Activated CD8-positive, alpha-beta memory T cell treated with anti-CD3 and anti-CD28 coated beads for 36 hours (primary cell): ENCODE results near the gene ATP2B1. TPM values are rescaled to one million over a fixed set of nuclear protein-coding genes. Genes with fewer than 3 reads are reported as not detected.

Experiments
- CTCF ChIA-PET: fragments of 350-600 bp; sonication (Branson Sonifier 250); formaldehyde crosslinking; loops from one replicate; lab custom pipeline; 2021; ENCODE audit warnings: antibody characterized with exemption; lab: Charles Lee
- POLR2A ChIA-PET: fragments of 350-600 bp; sonication (Branson Sonifier 250); formaldehyde crosslinking; loops from one replicate; lab custom pipeline; 2021; ENCODE audit warnings: antibody characterized with exemption; lab: Charles Lee
- total RNA-seq, 2 experiments: library from RNA; stranded (reverse); gene quantifications; one replicate each; pipeline ENCODE4 v1.2.3, GENCODE V29; 2021

The ATP2B1 gene
- total RNA-seq, 2 experiments from 2014 or later: 30.6 to 32.2 TPM

GRCh38 chr12:89568484-89568883, 140.2 kb downstream of the ATP2B1 start:
- ChIA-PET CTCF (interaction anchor here (0.6 kb wide), 1 partner anchor 228 kb away, joined by 4 read pairs; no protein-coding TSS in a partner anchor), POLR2A (no interaction called here)

DNA sequence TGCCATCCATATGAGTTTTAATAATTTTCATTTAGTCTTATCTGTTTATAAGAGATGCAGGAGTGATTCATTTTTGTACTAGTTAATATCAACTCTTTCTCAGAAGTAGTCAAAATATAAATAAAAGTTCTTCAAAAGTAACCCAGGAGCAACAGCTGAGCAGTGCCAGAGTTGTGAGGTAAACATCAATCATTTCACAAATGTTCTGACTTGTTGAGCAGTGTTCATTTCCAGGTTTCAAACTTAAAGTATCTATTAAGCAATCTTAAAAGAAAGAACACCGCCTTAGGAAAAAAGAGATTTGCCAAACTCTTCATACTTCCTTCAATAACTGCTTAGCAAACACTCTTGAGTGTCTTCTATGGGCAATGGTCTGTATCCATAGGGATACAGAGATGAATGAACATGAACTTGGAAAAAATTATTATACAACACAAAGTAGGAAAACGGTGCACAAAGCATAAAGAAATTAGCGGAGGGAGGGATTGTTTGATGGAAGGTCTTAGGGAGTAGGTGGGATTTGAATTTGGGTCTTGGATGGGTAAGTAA, 140.9 kb downstream of the ATP2B1 start:
- ChIA-PET CTCF (interaction anchor here (0.6 kb wide), 1 partner anchor 229 kb away, joined by 4 read pairs; no protein-coding TSS in a partner anchor), POLR2A (no interaction called here)

- ChIA-PET POLR2A (no interaction called here), CTCF (no interaction called here)
Observed at GRCh38 chr12:89566615-89567014, 142.0 kb downstream of the ATP2B1 start.

- ChIA-PET POLR2A (no interaction called here), CTCF (no interaction called here)
Observed at GRCh38 chr12:89565002-89565401, 143.6 kb downstream of the ATP2B1 start.

- ChIA-PET POLR2A (no interaction called here), CTCF (interaction anchor here (1.4 kb wide), 1 partner anchor 17 kb away, joined by 4 read pairs; no protein-coding TSS in a partner anchor)
Observed at GRCh38 chr12:89559753-89560152, 148.9 kb downstream of the ATP2B1 start.

- POLR2A ChIA-PET: interaction anchor here (0.7 kb wide), 1 partner anchor 13 kb away, joined by 4 read pairs; no protein-coding TSS in a partner anchor
Observed at GRCh38 chr12:89556976-89557375, 151.7 kb downstream of the ATP2B1 start.

GRCh38 chr12:89552376-89552775, 156.3 kb downstream of the ATP2B1 start:
- POLR2A ChIA-PET: no interaction called here
- CTCF ChIA-PET: interaction anchor here (1.3 kb wide), 1 partner anchor 9 kb away, joined by 4 read pairs; no protein-coding TSS in a partner anchor

More at GRCh38 chr12:89556976-89557375, 151.7 kb downstream of the ATP2B1 start:
- CTCF ChIA-PET: no interaction called here

DNA sequence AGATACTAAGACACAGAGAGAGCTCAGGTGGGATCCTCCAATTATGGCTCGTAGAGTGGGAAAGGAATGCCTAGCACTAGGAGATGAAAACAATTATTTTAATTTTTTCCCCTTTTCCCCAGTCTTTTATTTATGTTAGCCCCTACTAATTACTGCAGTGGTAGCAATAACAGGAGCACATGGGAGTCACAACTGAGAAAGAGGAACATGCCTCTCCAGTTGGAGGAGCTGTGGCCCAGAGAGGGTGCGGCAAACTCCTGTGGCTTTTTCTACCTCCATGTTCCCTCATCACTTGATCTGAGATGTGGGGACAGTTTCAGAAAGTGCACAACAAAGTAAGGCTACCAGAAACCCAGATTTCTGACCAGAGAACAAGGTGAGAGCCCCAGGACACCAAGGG, 156.9 kb downstream of the ATP2B1 start:
- POLR2A ChIA-PET: no interaction called here
- CTCF ChIA-PET: no interaction called here

DNA sequence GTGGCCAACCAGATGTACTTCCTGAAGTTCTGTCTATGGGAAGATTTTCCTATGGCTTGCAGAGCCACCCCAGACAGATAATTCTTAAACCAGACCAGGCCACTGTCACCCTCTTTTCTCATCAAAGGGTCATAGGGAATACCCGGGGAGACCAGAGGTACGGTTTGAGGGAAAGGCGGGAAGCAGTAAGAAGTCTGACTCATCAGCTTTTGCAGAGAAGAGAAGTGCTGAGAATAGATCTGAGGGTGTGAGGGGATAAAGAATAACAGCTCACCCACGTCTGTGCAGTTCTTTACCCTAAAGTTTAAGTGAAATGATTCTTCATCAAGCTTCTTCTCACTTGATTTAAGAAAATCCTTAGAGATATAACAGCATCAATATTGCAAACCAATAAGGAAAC, 161.5 kb downstream of the ATP2B1 start:
- ChIA-PET POLR2A (no interaction called here), CTCF (no interaction called here)

DNA sequence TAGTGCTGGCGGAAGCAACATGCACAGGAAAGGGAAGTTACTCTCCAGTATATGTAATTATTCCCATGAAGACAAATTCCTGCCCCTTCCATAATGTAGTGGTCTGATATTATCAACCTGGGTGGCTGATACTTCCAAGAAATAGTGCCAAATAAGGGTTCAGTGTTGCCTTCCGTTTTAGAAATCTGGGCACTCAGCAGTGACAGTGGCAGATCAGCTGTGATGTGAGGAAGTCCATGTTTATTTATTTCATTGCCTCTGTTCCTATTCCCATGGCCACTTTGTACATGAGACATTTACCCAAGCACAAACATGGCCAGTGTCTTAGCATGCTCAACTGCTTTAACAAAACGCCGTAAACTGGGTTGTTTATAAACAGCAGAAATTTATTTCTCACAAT, 162.5 kb downstream of the ATP2B1 start:
- POLR2A ChIA-PET: no interaction called here
- CTCF ChIA-PET: interaction anchor here (0.5 kb wide), 1 partner anchor 242 kb away, joined by 3 read pairs; no protein-coding TSS in a partner anchor

DNA sequence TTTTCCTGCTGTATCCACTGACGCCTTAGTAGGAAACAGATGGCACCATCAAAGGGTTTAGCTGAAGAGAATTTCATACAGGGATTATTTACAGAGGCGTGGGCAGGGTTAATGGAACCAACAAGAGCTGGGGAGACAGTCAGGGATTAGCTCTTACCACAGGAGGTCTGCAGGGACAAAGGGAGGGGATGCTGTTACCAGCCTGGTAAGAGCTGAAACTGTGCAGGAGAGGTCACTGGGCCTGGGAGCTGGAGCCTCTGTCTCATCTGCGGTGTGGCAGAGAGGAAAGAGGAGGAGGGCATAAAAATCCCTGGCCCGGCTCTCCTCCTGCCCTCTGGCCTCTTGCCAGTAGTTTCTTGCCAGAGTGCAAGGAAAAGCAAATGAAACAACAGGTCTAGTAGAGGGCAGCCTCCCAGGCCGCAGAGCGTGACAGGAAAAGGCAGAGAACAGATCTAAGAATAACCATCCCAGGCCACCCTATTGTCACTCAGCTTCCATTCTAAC, 163.9 kb downstream of the ATP2B1 start:
- CTCF ChIA-PET: no interaction called here
- POLR2A ChIA-PET: interaction anchor here (1.0 kb wide), 1 partner anchor 162 kb away, joined by 3 read pairs; no protein-coding TSS in a partner anchor

- ChIA-PET CTCF (interaction anchor here (0.8 to 1.4 kb wide), 2 partner anchors 372 to 709 kb away, joined by 3 to 4 read pairs; no protein-coding TSS in a partner anchor), POLR2A (interaction anchor here (0.6 to 1.0 kb wide), 2 partner anchors 13 to 163 kb away, joined by 3 to 4 read pairs; no protein-coding TSS in a partner anchor)
Observed at GRCh38 chr12:89544022-89544421, 164.6 kb downstream of the ATP2B1 start.

DNA sequence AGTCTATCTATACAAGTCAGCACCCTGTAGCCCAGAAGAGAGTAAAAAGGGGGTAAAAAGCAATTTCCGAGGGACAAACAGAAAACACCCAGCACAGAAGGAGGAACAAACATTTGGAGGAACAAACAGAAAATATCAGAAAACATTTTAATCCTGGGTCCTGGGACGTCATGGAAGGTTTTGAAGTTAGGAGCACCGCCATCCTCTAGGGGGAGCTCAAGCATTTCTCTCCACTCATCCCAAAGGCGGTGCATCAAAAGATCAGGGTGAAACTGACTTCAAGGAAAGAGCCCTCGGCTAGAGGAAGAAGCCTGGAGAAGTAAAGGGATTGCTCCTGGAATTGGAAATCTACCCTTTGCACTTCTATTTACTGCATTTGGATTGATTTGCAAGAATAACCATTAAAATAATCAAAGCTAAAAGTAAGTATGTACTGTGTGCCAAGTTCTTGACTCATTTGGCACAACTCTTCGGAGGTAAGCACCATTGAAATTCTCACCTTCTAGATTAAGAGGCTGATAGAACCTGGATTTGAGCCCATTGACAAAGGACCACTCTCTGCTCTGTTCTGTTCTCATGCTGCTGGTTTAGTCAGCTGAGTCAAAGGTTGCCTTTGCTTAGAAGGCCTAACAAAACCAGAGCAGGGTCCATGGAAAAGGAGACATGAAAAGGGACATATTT, 165.6 kb downstream of the ATP2B1 start:
- CTCF ChIA-PET: interaction anchor here (0.8 to 1.5 kb wide), 6 partner anchors 10 to 710 kb away, joined by 3 to 4 read pairs (median 4); no protein-coding TSS in a partner anchor
- POLR2A ChIA-PET: no interaction called here

DNA sequence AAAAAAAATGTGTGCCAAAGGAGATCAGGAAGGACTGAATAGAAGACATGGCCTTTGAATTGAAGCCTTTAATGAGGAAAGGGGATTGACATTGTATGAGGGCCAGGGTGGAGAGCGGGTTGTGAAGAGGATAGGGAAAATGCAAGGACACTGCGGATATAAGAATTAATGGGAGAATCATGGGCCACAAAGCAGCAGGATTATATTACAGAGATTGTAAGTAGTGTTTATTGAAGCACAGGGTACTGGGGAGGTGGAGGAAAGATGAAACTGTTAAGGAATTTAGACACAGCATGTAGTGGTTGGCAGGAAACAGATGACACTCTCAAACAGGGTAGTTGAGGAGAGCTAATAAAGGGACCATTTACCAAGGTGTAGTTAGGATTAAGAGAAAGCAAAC, 166.4 kb downstream of the ATP2B1 start:
- POLR2A ChIA-PET: no interaction called here

DNA sequence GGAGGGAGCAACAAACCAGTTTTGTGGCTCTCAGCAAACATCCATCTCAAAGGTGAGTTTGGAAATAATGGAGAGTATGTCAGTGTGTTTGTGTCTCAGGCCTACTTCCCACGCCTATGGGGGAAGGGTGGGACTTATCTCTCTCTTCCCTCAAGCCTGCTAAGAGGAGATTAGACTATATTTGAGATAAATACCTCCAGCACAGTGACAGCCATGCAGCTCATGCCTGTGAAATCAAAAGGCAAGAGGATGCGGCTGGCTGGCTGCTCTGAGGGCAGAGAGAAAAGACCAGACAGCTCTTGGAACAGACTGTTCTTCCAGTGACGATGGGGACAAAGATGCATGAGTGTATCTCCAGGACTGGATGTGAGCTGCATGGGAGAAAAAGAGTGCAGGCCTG, 168.1 kb downstream of the ATP2B1 start:
- POLR2A ChIA-PET: no interaction called here
- CTCF ChIA-PET: no interaction called here

More for the DNA sequence above, 166.4 kb downstream of the ATP2B1 start:
- CTCF ChIA-PET: interaction anchor here (0.7 to 1.5 kb wide), 3 partner anchors 10 to 525 kb away, joined by 3 to 4 read pairs (median 3); no protein-coding TSS in a partner anchor

DNA sequence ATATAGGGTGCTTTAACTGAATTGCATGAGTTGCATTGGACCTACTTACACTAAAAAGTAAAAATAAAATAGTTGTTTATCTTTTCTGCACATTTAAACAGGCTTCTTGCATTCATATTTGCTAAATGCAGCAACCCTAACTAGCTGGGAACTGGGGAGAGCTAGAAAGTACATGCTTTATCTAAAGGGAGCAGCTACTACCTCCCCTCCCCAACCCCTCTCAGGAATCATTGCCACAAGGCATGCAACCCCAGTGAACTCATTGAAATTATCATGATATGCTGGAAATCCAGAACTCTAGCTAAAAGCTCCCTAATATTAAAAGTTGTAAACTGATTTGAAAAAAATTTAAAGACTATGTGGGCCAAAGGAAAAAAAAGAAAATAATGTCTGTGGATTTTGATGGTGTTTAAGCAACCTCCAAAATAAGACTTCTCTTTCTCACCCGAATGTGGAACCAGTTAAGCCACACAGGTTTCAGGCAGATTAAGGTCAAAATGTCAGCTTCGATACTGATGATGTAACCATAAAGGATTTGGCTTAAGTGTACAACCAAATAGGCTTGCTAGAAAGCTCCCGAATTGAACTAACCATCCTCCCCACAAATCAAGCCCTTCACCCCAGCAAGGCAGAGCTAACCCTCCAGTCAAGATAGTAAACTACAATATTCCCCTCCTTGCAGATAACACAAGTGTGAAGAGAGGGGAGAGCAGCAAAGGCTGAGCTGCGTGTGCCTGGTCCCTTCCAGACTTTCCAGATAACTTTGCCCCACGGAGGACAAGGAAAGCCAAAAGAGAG, 169.0 kb downstream of the ATP2B1 start:
- ChIA-PET CTCF (interaction anchor here (1.0 kb wide), 1 partner anchor 13 kb away, joined by 3 read pairs; no protein-coding TSS in a partner anchor), POLR2A (no interaction called here)

DNA sequence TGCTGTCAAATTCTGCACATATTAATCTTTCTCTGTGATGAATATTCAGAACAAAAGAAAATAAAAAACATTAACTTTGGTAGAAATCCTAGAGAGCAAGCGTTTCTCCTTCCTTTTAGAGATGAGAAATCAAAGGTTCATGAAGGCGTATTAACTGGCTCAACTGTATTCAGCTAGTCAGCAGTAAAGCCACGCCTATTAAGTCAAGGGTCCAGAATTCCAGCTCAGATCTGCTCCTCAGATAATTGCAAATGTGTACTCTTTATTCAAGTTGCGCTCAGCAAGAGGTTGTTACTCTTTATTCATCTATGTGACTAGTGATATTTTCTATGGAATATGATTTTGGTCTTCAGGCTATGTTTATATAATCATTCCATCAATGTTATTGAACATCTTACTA, 169.7 kb downstream of the ATP2B1 start:
- CTCF ChIA-PET: no interaction called here
- POLR2A ChIA-PET: no interaction called here
